Lower lobe of right lung (tissue), 2 donors: Measurements from ENCODE around the gene ORC1. TPM values are rescaled to one million over a fixed set of nuclear protein-coding genes. Genes with fewer than 3 reads are reported as not detected.

Experiments used
- ATAC-seq, 2 donors: fragments of 200-7000 bp; cut with Tn5 transposase; one replicate each; pipeline ENCODE4 v1.9.1; 2020 to 2022; ENCODE audit warnings: mild to moderate bottlenecking in 2 of 2, moderate library complexity in 2 of 2
- DNase-seq: peaks from one replicate; pipeline ENCODE4 v3.0.0-alpha.2; 2020
- H3K27ac ChIP-seq: fragments of 200-600 bp; one replicate; pipeline ENCODE4 v1.8.0; 2022
- H3K27me3 ChIP-seq: fragments of 200-600 bp; one replicate; pipeline ENCODE4 v1.8.0; 2022; ENCODE audit warnings: low read depth
- H3K36me3 ChIP-seq: fragments of 200-600 bp; one replicate; pipeline ENCODE4 v1.8.0; 2022; ENCODE audit warnings: mild to moderate bottlenecking
- H3K4me1 ChIP-seq: fragments of 200-600 bp; one replicate; pipeline ENCODE4 v1.8.0; 2022
- H3K4me3 ChIP-seq: fragments of 200-600 bp; one replicate; pipeline ENCODE4 v1.8.0; 2022; ENCODE audit warnings: mild to moderate bottlenecking
- H3K9me3 ChIP-seq: fragments of 200-600 bp; one replicate; pipeline ENCODE4 v1.8.0; 2022
- intact Hi-C: fragments of 100-400 bp; cut with DNase I; formaldehyde crosslinking; loops from one replicate; pipeline ENCODE4 v1.11.0; 2022
- total RNA-seq: library from RNA; stranded (reverse); fragmentation: NEBNext Ultra II Directional; extraction: Animal tissue kit (Norgen Biotek cat#: 25700); gene quantifications from one replicate; pipeline ENCODE4 v1.2.1, GENCODE V29; 2021
- TF ChIP-seq, protein P1 (sequence below): fragments of 200-600 bp; IDR thresholded peaks from one replicate; pipeline ENCODE4 v1.8.0; 2022; ENCODE audit warnings: antibody characterized with exemption, mild to moderate bottlenecking
- donor health status: DM: no; HTN: yes; CAD: no; lungs with severe emphysema.

The ORC1 gene
- total RNA-seq, 1 donor from 2014 or later = 0.68 TPM

DNA sequence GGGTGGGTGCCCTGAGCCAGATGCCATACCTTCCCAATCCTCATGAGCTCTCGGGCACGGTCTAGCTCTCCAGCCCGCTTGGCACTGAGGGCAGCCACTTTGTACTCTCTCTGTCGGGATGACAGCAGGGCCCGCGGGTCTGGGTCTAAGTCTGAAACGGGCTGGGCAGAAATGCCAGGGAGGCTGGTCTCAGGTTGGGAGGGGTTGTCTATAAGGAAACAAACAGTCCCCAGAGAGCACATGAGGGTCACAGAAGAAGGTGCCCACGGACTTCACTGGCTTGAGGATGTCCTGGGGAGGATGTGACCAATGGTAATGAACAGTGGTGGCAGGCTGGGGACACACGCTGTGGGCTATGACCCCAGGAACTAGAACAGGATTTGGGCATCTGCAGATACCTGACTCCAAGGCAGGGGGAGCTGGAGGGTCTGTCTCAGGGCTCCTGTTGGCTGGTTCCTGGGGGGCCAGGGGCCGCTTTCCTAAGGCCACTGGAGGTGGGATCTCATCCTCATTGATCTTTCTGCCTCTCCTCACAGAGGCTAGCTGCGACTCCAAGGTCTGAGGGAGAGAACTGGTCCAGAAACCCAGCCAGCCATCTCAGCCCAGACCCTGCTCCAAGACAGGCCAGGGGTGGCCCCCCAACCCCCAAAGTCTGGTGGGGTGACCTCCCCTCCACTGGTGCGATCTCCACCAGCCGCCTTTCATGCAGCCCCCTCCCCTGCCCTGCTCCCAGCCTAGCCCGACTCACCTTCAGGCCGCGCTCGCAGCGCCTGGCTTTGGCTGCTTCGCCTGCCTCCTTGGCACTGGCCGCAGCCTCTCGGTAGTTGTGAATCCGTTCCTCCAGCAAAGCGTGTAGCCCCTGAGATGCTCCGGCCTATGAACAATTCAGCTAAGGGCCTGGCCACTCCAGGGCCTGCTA lies 44.3 kb downstream of the ORC1 start:
- H3K27me3 ChIP-seq = no peaks in the 10 kb centered on the region
- DNase-seq (no peak), ATAC-seq (no peak)
- H3K4me3 ChIP-seq = no peak overlapping the region
- peaks cover 92% of the 10 kb centered on the region for H3K36me3 ChIP-seq
- intact Hi-C loops = no loop called here
- no peak overlapping the region for H3K27ac ChIP-seq
- H3K4me1 ChIP-seq = peaks cover 10% of the 10 kb centered on the region
- H3K9me3 ChIP-seq = no peaks in the 10 kb centered on the region
- TF ChIP-seq, protein P1, sequence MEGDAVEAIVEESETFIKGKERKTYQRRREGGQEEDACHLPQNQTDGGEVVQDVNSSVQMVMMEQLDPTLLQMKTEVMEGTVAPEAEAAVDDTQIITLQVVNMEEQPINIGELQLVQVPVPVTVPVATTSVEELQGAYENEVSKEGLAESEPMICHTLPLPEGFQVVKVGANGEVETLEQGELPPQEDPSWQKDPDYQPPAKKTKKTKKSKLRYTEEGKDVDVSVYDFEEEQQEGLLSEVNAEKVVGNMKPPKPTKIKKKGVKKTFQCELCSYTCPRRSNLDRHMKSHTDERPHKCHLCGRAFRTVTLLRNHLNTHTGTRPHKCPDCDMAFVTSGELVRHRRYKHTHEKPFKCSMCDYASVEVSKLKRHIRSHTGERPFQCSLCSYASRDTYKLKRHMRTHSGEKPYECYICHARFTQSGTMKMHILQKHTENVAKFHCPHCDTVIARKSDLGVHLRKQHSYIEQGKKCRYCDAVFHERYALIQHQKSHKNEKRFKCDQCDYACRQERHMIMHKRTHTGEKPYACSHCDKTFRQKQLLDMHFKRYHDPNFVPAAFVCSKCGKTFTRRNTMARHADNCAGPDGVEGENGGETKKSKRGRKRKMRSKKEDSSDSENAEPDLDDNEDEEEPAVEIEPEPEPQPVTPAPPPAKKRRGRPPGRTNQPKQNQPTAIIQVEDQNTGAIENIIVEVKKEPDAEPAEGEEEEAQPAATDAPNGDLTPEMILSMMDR = no peak

DNA sequence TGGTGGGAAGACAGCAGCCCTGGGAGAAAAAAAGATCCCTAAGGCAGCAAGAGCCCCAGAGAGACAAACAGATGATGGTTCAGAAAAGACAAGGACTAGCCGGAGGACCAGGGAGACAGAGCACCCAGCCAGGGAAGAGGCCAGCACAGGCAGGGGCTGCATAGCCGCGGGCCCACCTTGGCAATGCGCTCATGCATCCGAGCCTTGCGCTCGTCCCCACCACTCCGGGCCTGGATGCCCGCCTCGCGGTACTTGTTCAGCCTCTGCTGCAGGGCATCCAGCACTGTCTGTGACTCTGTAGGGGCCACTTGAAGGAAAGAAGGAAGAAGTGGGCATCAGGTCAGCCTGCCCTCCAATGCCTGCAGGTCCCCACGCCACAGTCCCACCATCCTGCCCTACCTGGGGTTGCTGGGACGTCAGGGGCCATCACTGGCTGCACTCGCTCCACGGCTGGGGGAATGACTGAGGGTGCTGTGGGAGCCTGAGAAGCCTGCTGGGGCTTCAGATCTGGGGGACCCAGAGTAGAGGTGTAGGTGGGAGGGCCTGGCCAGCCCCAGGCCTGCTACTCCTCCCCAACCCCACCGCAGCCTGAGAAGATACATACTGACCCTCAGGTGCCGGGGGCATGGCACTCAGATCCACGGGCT lies 45.2 kb downstream of the ORC1 start:
- H3K4me3 ChIP-seq = no peak overlapping the region
- no peaks in the 10 kb centered on the region for H3K27me3 ChIP-seq
- intact Hi-C loops = no loop called here
- H3K9me3 ChIP-seq = no peaks in the 10 kb centered on the region
- peaks cover 98% of the 10 kb centered on the region for H3K36me3 ChIP-seq
- H3K27ac ChIP-seq = no peak overlapping the region
- no peak for DNase-seq
- H3K4me1 ChIP-seq = peaks cover under 1% of the 10 kb centered on the region
- no peak for ATAC-seq
- TF ChIP-seq, protein P1 = no peak

DNA sequence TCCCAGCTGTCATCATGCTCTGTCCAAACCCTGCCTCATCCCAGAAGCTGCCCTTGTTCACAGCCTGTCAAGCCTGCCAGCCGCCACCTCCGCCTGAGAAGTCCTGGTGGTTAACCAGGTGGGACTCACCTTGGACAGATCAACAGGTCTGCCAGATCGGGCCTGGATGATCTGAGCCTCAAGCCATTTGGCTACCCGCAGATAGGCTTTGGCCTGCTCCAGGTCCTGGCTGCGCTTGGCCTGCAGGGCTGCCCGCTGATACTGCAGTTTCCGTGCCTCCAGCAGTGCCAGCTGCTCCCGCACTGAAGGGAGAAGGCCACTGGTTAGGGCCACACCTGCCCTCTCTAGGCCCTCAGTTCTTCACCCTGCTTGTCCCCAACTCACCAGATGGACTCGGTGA lies 46.8 kb downstream of the ORC1 start:
- TF ChIP-seq, protein P1 = no peak
- intact Hi-C loops = no loop called here
- Histone ChIP-seq H3K27ac (no peak overlapping the region), H3K4me1 (no peaks in the 10 kb centered on the region), H3K9me3 (no peaks in the 10 kb centered on the region), H3K36me3 (peaks cover 100% of the 10 kb centered on the region), H3K27me3 (no peaks in the 10 kb centered on the region), H3K4me3 (no peak overlapping the region)
- ATAC-seq = no peak
- no peak for DNase-seq

DNA sequence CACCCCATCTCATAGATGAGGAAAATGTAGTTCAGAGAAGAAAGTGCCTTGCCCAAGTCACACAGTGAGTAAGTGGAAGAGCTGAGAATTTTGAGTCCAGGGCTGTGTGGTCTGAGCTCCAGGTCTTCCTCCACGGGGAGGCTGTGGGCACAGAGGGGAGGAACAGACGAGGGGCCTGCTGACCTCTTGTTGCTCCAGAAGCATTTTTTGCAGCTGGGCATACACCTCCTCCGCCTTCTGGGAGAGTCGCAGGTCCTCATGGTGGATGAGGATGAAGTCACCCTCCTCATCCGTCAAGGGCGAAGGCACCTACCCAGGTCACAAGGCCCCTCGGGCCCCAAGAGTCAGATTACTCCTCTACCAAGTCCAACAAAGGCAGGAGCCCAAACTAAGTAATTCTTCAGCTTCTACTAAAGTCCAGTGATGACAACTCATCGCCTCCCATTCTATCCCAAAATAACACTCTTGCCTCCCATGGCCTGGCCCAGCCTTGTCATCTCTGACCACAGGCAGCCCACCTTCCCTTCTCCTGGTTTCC lies 47.3 kb downstream of the ORC1 start:
- ATAC-seq = no peak
- no peaks in the 10 kb centered on the region for H3K27me3 ChIP-seq
- peaks cover 100% of the 10 kb centered on the region for H3K36me3 ChIP-seq
- DNase-seq = no peak
- TF ChIP-seq, protein P1 = no peak
- no peaks in the 10 kb centered on the region for H3K4me1 ChIP-seq
- no peak overlapping the region for H3K4me3 ChIP-seq
- no peaks in the 10 kb centered on the region for H3K9me3 ChIP-seq
- H3K27ac ChIP-seq = no peak overlapping the region
- intact Hi-C loops = no loop called here

DNA sequence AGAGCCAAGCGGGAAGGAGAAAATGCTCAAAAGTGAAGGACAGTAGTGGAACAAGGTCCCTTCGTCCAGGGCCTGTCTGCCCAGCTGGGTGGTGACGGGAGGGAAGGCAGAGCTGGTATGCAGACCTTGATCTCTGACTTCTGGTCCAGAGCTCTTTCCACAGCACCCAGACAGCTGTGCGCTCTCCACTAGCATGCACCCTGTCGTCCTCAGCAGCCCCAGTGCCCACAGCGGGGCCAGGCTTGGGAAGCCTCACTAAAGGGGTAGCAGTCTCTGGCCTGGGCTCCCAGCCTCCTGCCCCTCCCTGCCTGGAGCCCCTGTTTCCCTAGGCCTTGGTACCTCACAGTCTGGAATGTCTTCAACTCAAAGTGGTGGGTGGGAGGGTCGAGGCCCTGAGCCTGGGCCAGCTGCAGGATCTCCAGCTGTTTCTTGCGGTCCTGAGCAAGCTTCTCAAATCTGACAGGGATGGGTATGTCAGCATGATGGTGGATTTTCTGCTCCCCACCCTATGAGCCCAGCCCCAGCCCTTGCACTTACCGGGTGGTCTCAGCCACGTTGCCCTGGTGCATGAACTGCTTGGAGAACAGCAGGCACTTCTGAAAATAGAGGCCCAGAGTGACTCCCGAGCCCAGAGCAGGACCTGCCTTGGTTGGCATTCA lies 48.2 kb downstream of the ORC1 start:
- no peaks in the 10 kb centered on the region for H3K9me3 ChIP-seq
- H3K4me3 ChIP-seq = no peak overlapping the region
- H3K36me3 ChIP-seq = peaks cover 99% of the 10 kb centered on the region
- H3K27me3 ChIP-seq = no peaks in the 10 kb centered on the region
- TF ChIP-seq, protein P1 = no peak
- intact Hi-C loops = no loop called here
- DNase-seq (no peak), ATAC-seq (no peak)
- H3K27ac ChIP-seq = no peak overlapping the region
- no peaks in the 10 kb centered on the region for H3K4me1 ChIP-seq
